GF-D8 (cell line): ENCODE measurements around the gene SMARCC2.
"Not testable (repeated sequence)": the region's sequence is repeated elsewhere in the genome, so short reads cannot be mapped to it uniquely, and the experiment has no call there.

Source experiments
- DNase-seq: peaks from one replicate; lab custom pipeline; 2025; lab: John Stamatoyannopoulos, UW

The SMARCC2 gene

DNA sequence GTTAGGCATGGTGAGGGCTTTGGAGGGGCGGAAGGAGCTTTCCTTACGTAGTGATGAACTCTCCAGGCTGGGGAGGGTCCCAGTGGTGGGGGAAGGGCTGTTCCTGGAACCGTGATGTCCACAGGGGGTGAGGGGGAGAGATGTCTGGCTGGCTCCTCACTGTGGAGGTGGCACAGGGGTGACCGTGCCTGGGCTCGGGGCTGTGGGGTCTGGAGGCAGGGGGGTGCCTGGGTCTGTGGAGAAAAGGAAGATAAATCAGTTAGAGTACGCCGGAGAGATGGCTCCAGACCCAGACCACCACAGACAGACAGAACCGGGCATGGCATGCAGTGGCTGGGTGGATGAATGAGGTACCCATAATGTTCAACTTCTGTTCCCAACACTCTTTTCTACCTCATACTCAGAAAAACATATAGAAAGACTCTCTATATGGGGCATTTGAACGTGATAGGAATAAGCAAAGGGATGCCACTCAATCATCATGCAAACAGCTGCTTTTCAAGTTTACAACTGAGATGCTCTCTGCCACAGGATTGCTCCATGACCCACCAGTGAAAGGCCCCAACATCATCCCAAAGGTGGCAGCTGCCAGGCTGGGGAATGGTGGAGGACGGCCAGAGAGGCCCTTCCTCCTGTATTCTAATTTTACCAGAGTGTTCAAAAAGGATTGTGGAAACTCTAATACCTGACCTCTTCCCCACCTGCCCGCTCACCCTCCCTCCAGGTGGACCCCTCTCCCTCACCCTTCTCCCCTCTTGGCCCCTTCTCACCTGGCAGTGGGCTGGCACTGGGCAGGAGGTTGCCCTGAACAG lies 25.5 kb downstream of the SMARCC2 start:
- DNase-seq: no peak

DNA sequence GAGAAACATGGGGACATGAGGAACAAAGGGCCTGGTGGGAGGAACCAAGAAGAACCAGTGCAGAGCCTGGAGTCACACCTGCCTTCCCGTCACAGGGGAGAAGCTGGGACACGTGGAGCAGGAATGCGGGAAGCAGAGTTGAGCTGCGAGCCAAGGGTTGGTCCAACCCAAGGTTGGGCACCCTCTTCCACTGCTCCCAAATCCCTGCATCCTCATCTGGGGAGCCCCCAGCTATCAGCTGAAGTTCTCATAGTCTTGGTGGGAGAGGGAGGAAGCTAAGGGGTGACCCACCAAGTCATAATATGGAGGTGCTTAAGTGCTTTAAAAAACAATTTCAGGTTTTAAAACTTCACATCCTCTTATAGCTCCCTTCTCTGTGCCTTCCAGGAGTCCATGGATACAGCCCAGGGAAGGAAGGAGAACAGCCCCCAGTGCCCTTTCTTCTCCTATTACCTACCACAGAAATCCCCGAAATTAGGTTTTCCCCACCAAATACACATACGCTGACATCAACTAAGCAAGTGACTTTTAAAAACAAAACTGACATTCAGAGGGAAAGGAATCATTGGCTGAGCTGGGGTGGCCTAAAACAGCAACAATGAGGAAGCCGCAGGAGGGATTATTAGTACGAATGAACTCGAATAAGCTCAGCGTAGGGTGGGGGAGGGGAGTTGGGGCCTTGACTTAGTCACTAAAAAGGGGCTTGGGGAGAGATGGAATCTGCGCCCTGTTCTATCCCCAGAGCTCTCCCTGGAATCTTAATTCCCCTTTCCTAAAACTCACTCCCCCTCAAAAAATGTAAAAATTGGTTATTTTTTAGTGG lies 26.6 kb downstream of the SMARCC2 start:
- DNase-seq: no peak

DNA sequence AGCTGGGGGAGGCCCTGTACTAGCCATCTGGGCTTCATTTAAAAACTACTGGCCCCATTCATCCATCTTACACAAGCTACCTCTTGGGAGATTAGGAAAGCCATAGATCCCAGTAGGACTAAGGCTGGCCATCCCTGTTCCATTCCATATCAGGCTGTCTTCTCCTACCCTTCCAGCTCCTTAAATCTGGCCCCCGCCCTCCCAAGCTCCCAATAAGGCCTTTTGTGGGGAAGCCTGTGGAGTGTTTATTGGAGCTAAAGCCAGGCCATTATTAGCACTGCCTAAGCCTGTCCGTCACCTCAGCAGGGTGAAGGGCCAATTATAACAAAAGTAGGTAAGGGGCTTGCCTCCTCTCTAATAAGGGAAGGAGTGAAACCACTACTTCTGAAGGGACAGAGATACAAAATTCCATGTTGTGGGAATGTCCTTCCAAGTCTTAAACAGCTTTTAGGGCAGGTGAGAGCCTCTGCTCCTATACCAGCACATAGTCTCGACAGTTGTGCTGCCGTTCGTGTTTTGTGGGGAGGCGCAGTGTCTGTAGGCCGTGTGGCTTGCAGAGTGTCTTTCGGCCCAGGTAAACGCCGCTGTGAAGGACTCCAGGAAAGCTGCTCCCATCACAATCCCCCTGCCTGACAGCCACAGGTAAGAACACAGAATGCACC lies 27.5 kb downstream of the SMARCC2 start:
- no peak for DNase-seq

DNA sequence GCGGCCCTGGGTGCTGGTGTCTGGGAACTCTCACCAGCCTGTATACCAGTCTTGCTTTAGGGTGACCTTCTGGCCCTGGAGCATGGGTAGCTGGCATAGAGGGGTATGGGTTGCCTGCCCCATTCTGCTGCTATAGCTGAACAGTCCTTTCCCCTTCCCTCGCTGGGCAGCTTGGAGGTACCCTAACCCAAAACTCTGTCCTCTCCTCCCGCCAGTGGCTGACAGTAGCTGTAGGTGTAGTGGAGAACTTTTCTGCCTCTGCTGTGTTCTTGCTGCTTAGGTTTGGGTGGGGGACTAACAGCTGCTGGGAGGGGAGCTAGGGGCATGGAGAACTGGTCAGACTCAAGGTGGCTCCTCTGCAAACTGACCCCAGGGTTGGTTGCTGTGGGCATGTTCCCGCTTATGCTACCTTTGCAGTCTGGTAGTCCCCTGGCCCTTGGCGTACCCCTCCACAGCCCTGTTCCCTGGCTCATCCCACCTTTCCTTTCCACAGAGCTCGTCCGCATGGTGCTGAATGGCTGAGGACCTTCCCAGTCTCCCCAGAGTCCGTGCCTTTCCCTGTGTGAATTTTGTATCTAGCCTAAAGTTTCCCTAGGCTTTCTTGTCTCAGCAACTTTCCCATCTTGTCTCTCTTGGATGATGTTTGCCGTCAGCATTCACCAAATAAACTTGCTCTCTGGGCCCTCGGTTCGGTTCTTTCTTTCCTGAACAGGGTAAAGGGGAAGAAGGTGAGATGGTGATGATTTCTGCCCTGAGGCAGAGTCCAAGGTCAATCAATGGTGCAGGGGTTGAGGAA lies 28.2 kb downstream of the SMARCC2 start:
- DNase-seq: no peak

DNA sequence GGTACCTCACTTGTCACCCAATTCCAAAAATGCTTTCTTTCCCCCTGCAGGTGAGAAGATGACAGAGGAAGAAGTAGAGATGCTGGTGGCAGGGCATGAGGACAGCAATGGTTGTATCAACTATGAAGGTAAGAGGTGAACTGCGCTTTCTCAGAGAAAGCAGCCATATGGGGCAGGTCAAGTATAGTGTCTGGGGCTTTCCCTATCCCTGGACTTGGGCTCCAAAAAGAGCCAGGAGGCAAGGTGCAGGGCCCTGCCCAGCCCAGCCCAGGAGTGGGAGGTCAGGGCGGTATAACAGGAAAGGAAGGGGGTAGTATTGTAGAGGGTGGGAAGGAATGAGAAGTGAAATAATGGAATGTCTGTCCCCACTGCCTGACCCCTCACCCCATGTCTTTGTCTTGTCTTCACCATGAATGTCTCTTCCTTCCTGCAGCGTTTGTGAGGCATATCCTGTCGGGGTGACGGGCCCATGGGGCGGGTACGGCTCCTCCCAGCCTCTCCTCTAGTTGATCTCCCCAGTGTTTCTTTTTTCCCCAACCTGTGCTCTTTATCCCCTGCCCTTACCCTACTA lies 29.0 kb downstream of the SMARCC2 start:
- DNase-seq: no peak

DNA sequence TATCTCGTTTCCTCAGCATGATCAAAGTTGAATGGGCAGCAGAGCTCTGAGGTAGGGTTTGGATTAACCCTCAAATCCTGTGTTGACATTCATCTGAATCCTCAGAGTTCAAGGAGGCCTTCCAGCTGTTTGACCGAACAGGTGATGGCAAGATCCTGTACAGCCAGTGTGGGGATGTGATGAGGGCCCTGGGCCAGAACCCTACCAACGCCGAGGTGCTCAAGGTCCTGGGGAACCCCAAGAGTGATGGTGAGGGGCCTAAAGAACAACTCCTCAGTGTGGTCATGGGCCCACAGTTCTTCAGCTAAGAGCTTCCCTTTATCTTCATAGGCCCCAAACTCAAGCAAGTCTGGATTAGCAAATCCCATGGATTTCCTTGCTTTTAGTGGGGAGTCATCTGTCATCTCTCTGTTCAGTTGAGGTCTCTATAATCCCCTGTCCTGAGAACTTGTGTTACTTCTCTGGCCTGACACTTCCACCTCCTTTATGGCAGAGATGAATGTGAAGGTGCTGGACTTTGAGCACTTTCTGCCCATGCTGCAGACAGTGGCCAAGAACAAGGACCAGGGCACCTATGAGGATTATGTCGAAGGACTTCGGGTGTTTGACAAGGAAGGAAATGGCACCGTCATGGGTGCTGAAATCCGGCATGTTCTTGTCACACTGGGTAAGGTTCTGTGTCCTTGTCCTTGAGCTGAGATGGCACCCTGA lies 29.6 kb downstream of the SMARCC2 start:
- DNase-seq: no peak

DNA sequence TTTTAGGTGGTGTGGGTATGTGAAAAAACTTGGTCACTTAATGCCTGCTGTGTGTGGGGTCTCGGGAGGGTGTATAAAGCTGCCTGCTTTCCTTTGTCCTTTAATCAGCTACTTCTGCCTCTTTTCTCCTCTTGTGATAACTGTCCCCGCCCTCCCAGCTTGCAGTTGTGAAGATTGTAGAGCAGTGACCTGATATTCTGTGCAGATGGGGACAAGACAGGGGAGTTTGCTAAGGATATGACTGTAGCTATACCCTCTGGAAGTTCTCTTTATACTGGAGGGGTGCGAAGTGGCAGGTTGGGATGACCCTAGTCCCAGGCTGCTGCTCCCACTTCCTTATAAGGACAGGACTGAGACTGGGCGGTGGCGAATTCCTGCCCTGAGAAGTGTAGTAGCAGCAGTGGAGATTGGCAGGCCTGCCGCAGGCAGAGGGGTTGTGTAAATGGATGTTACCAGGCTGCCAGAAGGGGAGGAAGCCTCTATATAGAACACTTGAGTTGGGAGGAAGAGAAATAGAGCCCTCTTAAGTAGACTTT lies 30.3 kb downstream of the SMARCC2 start:
- DNase-seq: peak; percentile 35

DNA sequence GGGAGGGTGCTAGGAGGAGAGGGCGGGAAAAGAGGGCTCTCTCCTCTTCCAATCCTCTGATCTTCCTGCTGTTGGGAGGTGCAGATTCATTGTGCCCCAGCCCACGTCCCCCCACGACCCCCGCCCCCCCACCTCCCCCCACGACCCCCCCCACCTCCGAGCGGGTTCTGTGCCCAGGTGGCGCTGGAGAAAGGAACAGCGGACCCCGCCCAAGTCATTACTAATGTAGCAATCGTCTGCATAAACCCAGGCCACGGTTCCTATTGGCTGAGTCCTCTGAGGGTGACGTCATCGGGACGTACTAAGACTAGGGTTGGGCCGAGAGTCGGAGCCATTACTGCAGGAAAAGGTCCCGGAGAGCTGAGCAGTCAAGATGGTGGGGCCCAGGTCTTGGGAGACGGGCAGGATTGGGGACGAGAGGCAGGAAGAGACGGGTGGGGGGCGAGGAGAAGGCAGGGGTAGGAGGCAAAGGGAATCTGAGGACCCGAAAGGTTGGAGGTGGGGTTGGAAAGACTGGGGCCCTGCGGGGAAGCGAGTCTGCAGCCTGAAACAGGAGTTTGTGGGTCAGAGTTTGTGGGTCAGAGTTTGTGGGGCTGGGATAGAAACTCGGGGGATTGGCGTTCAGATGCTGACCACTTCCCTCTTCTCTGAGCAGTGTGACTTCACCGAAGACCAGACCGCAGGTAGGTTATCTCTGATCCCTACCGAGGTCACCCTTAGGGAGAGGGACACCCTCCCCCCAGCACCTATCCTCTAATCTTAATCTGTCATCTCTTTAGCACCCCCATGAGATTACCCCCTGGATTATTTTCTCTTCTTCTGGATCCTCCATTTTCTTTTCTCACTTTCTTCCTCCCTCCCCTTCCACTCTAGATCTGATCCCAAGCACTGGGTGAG lies 31.0 kb downstream of the SMARCC2 start, which contains the start of gene MYL6:
MYL6 (plus strand) TSS at position 331 of the 897 bp plus-strand sequence; CDS start at position 374, 43 bp downstream.
- peak; percentile 91 for DNase-seq

DNA sequence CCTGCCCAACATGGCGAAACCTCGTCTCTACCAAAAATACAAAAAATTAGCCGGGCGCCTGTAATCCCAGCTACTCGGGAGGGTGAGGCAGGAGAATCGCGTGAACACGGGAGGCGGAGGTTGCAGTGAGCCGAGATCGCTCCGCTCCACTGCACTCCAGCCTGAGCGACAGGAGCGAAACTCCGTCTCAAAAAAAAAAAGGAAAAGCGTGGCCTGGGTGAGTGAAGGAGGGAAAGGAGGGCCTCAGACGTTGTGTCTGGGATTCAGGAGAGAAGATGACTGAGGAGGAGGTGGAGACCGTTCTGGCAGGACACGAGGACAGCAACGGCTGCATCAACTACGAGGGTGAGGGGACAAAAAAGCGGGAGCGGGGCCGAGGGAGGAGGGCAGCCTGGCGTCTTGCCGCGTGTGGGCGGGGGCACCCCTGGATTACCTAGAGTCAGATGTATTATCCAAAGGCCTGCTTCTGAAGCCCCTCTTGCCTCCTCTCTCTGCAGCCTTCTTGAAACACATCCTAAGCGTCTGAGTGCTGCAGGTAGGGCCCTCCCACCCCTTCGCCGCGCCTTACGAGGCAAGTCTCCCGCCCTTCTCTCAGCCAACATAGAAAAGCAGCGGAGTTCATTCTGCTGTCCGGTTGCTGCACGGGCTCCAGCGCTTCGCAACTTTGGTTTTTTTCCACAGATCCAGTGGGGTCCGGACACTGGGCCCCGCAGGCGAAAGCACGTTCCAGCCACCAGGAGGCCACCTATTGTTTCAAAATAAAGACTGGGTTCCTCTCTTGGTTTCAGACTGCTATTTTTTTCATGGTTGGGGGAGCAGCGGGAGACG lies 31.9 kb downstream of the SMARCC2 start:
- peak; percentile 84 for DNase-seq

DNA sequence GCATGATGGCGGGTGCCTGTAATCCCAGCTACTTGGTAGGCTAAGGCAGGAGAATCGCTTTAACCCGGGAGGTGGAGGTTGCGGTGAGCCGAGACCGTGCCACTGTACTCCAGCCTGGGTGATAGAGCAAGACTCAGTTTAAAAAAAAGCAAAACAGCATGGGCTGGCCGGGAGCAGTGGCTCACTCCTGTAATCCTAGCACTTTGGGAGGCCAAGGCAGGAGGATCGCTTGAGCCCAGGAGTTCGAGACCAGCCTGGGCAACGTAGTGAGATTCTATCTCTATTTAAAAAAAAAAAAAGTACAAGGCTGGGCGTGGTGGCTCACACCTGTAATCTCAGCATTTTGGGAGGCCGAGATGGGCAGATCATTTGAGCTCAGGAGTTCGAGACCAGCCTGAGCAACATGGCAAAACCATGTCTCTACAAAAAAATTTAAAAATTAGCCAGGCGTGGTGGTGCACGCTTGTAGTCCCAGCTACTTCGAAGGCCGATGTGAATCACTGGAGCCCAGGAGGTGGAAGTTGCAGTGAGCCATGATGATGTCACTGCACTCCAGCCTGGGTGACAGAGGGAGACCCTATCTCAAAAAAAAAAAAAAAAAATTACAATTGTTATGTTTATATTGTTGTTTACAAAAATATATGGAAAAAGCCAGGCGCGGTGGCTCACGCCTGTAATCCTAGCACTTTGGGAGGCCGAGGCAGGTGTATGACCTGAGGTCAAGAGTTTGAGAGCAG lies 32.7 kb downstream of the SMARCC2 start:
- DNase-seq: not testable (repeated sequence)

DNA sequence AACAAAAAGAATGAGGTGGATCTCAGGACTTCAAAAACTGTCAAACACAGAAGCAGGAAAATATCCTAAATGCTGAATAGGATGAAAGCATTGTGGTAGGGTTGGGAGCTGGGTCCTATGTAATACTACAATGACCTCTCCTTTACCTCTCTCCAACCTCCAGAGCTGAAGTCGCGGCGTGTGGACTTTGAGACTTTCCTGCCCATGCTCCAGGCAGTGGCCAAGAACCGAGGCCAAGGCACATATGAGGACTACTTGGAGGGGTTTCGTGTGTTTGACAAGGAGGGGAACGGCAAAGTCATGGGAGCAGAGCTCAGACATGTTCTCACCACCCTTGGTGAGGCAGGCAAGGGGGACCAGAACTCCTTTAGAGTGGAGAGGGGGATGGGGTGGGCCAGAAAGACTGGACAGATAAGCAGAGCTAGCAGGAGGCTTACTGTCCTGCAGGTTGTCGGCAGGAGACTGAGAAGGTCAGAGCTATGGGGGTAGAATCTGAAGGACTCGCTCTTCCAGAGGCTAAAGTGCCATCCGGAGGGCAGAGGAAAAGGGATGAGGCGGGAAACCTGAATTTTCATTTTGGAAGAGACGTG lies 33.9 kb downstream of the SMARCC2 start:
- DNase-seq: no peak

DNA sequence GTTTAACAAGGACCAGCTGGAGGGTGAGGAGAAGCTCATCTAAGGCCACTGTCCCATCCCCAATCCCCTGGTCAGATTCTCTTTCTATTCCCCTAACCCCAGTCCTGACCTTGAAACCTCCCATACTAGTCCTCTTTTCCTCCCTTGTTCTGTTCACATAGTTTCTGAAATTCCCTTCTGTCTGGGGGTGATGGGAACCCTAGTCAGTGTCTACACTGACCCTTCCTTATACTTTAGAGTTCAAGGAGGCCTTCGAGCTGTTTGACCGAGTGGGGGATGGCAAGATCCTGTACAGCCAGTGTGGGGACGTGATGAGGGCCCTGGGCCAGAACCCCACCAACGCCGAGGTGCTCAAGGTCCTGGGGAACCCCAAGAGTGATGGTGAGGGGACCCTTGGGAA lies 34.5 kb downstream of the SMARCC2 start:
- no peak for DNase-seq

DNA sequence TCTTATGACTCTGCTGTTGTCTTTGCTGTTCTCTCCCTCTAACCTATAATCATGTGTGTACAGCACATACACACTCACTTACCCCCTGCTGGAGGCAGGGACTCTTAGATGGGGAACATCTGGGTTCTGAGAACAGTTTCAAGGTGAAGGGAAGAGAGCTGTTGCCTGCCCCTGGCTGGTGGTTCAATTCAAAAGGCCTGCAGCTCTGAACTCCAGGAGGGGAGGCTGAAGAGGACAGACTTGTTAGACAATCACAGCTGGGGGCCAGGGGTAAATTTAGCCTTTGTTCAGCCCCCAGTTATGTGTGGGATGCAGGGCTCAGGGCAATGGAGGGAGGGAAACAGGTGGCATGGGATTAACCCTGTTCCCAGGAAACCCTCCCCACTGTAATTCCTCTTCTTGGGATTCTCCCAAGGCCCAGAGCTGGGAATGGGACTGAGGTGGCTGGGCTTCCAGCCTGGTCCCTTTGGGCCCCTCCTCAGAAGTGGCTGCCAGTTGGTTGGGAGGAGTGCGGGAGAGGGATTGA lies 35.0 kb downstream of the SMARCC2 start:
- no peak for DNase-seq

DNA sequence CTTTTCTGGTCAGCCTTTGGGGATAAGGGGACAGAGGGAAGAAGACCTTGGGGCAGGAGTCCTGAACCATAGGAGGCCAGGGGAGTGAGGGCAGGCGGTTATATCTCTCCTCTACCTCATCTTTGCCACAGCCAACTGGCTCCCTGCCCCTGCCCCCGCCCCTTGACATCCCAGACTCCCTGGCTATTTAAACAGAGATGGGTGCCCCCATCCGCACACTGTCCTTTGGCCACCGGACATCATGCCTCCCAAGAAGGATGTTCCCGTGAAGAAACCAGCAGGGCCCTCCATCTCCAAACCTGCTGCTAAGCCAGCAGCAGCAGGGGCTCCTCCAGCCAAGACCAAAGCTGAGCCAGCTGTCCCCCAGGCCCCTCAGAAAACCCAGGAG lies 35.6 kb downstream of the SMARCC2 start:
- DNase-seq: no peak

DNA sequence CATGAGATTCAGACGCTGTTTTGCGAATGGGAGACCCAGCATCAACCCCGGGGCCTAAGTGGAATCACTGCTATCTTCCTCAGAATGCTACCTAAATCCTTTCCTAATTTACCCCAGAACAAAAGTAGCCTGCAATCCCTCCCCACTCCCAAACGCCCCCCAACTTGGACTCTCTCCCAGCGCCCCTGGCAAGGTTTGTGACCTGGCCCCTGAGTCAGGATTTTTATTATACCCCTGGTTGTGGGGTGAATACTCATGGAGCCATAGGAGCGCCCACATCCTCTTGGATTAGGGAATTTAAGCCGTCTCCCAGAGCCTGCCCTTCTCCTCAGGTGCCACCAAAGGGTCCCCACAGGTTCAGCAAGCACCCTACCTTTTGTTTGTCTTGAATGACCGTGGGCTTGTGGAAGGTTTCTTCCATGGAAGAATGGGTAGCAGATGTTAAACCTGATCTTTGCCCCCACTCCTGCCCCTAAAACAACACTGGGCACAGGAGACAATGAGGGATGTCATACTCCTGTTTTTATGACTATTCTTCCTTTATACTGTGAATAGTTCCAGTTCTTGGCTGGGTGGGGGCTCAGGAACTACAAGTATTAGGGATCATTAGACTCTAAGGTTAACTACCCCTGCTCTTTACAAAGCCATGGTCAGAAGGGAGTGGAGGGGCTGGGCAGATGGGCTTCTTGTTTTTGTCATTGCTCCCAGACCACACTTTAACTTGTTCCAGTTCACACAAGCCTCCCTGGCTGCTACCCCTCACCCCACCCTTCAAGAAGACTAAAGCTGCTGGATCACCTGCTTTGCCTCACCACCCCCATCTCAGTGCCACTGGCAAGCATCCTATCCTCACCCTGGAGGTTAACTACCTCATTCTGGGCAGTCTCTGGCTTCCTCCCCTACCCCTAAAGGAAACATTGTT lies 36.3 kb downstream of the SMARCC2 start:
- no peak for DNase-seq

DNA sequence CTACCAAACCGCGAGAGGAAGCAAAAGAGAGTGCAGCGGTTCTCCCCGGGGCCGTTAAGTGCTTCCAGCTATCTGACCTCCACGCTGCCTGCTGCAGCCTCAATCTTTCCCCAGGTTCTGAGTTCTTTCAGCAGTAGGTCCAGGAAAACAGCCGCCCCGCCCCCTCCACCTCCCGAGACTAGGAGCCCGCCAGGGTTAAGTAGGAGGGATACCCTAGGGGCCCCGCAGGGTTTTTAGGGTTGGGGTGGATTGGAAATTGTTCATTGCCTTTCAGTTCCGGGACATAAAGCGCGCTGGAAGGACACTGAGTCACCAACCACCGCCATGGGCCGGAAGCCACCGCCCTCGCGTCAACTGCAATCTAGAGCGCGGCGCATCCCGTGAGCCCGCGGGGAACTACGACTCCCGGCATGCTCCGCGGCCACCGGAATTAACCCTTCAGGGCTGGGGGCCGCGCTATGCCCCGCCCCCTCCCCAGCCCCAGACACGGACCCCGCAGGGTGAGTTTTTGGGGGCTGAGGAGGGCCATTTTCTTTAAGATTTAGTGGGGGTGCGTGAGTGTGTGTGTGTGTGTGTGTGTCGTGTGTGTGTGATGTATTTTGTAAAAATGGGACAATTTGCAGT lies 37.0 kb downstream of the SMARCC2 start, which contains the start of gene MYL6B:
MYL6B (plus strand) TSS at position 456 of the 624 bp plus-strand sequence. CDS start 1,332 bp downstream, outside the sequence.
- peak; percentile 64 for DNase-seq
